ENCODE measurements around the gene INTS15. TPM values are rescaled to one million over a fixed set of nuclear protein-coding genes. Genes with fewer than 3 reads are reported as not detected.

Gene INTS15
- total RNA-seq, 4 donors from 2014 or later: 21.3 to 34.5 (median 29.7) TPM

- no peak overlapping the region for H3K4me3 ChIP-seq (ENCODE audit: low read depth, poor library complexity, severe bottlenecking)
- DNase-seq (ENCODE audit: low spot score in 2 of 2): no peak
- intact Hi-C loops (cut with DNase I; ENCODE audit: low total_unique reads): loop anchor here (2.0 kb wide), 1 partner anchor 51 kb away; no protein-coding TSS in a partner anchor
- TF ChIP-seq POLR2A (IDR thresholded peaks at IDR 0.05) (no peak), CTCF (IDR thresholded peaks at IDR 0.05) (no peak)
- 62 to 66% methylated on average over 11 of the region's 11 CpGs for WGBS, 2 donors
Observed at GRCh38 chr7:6640246-6640721, 50.5 kb downstream of the INTS15 start.

GRCh38 chr7:6641305-6642035 is 51.6 kb downstream of the INTS15 start:
- intact Hi-C loops (cut with DNase I; ENCODE audit: low total_unique reads): loop anchor here (2.0 kb wide), 1 partner anchor 53 kb away; no protein-coding TSS in a partner anchor
- 87 to 88% methylated on average over 10 to 15 of the region's 15 CpGs for WGBS, 2 donors
- DNase-seq (ENCODE audit: low spot score in 2 of 2): no peak
- no peak for TF ChIP-seq POLR2A (IDR thresholded peaks at IDR 0.05)
- TF ChIP-seq CTCF (IDR thresholded peaks at IDR 0.05): no peak
- no peak overlapping the region for H3K4me3 ChIP-seq (ENCODE audit: low read depth, poor library complexity, severe bottlenecking)

GRCh38 chr7:6642239-6642839 is 52.5 kb downstream of the INTS15 start:
- 89 to 94% methylated on average over 24 of the region's 24 CpGs for WGBS, 2 donors
- TF ChIP-seq POLR2A (IDR thresholded peaks at IDR 0.05) (no peak), CTCF (IDR thresholded peaks at IDR 0.05) (no peak)
- intact Hi-C loops (cut with DNase I; ENCODE audit: low total_unique reads): no loop called here

GRCh38 chr7:6642861-6643640 is 53.2 kb downstream of the INTS15 start:
- intact Hi-C loops (cut with DNase I; ENCODE audit: low total_unique reads): no loop called here
- DNase-seq (ENCODE audit: low spot score in 2 of 2): no peak
- WGBS, 2 donors: 77 to 79% methylated on average over 18 to 22 of the region's 22 CpGs

More at GRCh38 chr7:6642239-6642839, 52.5 kb downstream of the INTS15 start:
- no peak overlapping the region for H3K4me3 ChIP-seq (ENCODE audit: low read depth, poor library complexity, severe bottlenecking)
- no peak for DNase-seq (ENCODE audit: low spot score in 2 of 2)

More at GRCh38 chr7:6642861-6643640, 53.2 kb downstream of the INTS15 start:
- H3K4me3 ChIP-seq (ENCODE audit: low read depth, poor library complexity, severe bottlenecking): no peak overlapping the region
- TF ChIP-seq CTCF (IDR thresholded peaks at IDR 0.05): no peak
- no peak for TF ChIP-seq POLR2A (IDR thresholded peaks at IDR 0.05)
